GM23338 (cell line): Measurements from ENCODE around the gene MEGF10. TPM values are rescaled to one million over a fixed set of nuclear protein-coding genes. Genes with fewer than 3 reads are reported as not detected.

Source experiments
- ATAC-seq: fragments of 200-7000 bp; cut with Tn5 transposase; 3 replicates; pipeline ENCODE4 v1.9.1; 2020
- DNase-seq: peaks from one replicate; pipeline ENCODE4 v3.0.0-alpha.2; 2015; ENCODE audit warnings: low spot score
- H2AFZ ChIP-seq: fragments of 200-600 bp; sonication (generic); 2 replicates; pipeline ENCODE4 v1.8.0; 2016; ENCODE audit warnings: antibody characterized with exemption, mild to moderate bottlenecking, moderate library complexity
- H3F3A ChIP-seq: fragments of 200-600 bp; sonication (generic); replicated peaks from 2 replicates; pipeline ENCODE4 v1.8.0; 2017; ENCODE audit warnings: antibody characterized with exemption, mixed run types, low read depth
- H3K27ac ChIP-seq: fragments of 200-600 bp; sonication (generic); 2 replicates; pipeline ENCODE4 v1.6.1; 2016; ENCODE audit warnings: low read depth
- H3K27me3 ChIP-seq: fragments of 200-600 bp; sonication (generic); 2 replicates; pipeline ENCODE4 v1.8.0; 2016; ENCODE audit warnings: mild to moderate bottlenecking, mixed run types, moderate library complexity; ENCODE audit not compliant: insufficient read depth
- H3K36me3 ChIP-seq: fragments of 200-600 bp; sonication (generic); 2 replicates; pipeline ENCODE4 v1.8.0; 2016; ENCODE audit warnings: mild to moderate bottlenecking; ENCODE audit not compliant: insufficient read depth
- H3K4me1 ChIP-seq: fragments of 200-600 bp; sonication (generic); 2 replicates; pipeline ENCODE4 v1.8.0; 2016; ENCODE audit warnings: mild to moderate bottlenecking, moderate library complexity; ENCODE audit not compliant: insufficient read depth
- H3K4me2 ChIP-seq: fragments of 200-600 bp; sonication (generic); 2 replicates; pipeline ENCODE4 v1.7.1; 2017; ENCODE audit warnings: mixed run types
- H3K4me3 ChIP-seq: fragments of 200-600 bp; sonication (generic); 2 replicates; pipeline ENCODE4 v1.6.1; 2016; ENCODE audit warnings: mixed run types
- H3K79me2 ChIP-seq: fragments of 200-600 bp; sonication (generic); replicated peaks from 2 replicates; pipeline ENCODE4 v1.8.0; 2017; ENCODE audit warnings: mild to moderate bottlenecking; ENCODE audit not compliant: insufficient read depth
- H3K9me2 ChIP-seq: fragments of 200-600 bp; sonication (generic); 2 replicates; pipeline ENCODE4 v1.8.0; 2017; ENCODE audit not compliant: insufficient read depth
- H4K20me1 ChIP-seq: fragments of 200-600 bp; sonication (generic); replicated peaks from 2 replicates; pipeline ENCODE4 v1.8.0; 2017; ENCODE audit warnings: mild to moderate bottlenecking; ENCODE audit not compliant: insufficient read depth
- H3K27ac Mint-ChIP-seq: 2 replicates; pipeline ENCODE4 v1.8.0; 2020; ENCODE audit warnings: inconsistent platforms, mild to moderate bottlenecking, moderate library complexity, mixed read lengths
- H3K27me3 Mint-ChIP-seq: 3 replicates; pipeline ENCODE4 v1.8.0; 2022; ENCODE audit warnings: low read depth, mild to moderate bottlenecking, moderate library complexity, mixed read lengths, inconsistent platforms; ENCODE audit not compliant: insufficient read depth, poor library complexity
- H3K36me3 Mint-ChIP-seq: 3 replicates; pipeline ENCODE4 v1.8.0; 2021; ENCODE audit warnings: low read depth, mild to moderate bottlenecking, inconsistent platforms, moderate library complexity, mixed read lengths
- H3K4me1 Mint-ChIP-seq: 3 replicates; pipeline ENCODE4 v1.8.0; 2020; ENCODE audit warnings: mild to moderate bottlenecking, inconsistent platforms, mixed read lengths
- H3K4me3 Mint-ChIP-seq: 3 replicates; pipeline ENCODE4 v1.8.0; 2021; ENCODE audit warnings: moderate library complexity, mild to moderate bottlenecking, inconsistent platforms, mixed read lengths
- H3K9me3 Mint-ChIP-seq: 3 replicates; pipeline ENCODE4 v1.8.0; 2020; ENCODE audit warnings: moderate library complexity, mild to moderate bottlenecking, inconsistent platforms, mixed read lengths
- CREB1 ChIP-seq: fragments of 250-450 bp; sonication (Bioruptor Pico); IDR thresholded peaks from 2 replicates; pipeline ENCODE4 v1.5.0; 2020; ENCODE audit warnings: low read depth, mild to moderate bottlenecking, moderate library complexity
- EZH2phosphoT487 ChIP-seq: fragments of 200-600 bp; sonication (generic); IDR thresholded peaks from one replicate; pipeline ENCODE4 v1.8.1; 2018; ENCODE audit warnings: antibody characterized with exemption; ENCODE audit not compliant: unreplicated experiment
- ZNF114 ChIP-seq: fragments of 250-450 bp; sonication (Bioruptor Pico); IDR thresholded peaks from 2 replicates; pipeline ENCODE4 v1.5.0; 2020; ENCODE audit warnings: mild to moderate bottlenecking, moderate library complexity
- ZNF331 ChIP-seq: fragments of 250-450 bp; sonication (Bioruptor Pico); IDR thresholded peaks from 2 replicates; pipeline ENCODE4 v1.5.0; 2020; ENCODE audit warnings: low read depth, mild to moderate bottlenecking, moderate library complexity
- ZNF462 ChIP-seq: fragments of 250-450 bp; sonication (Bioruptor Pico); IDR thresholded peaks from 2 replicates; pipeline ENCODE4 v1.5.0; 2020; ENCODE audit warnings: mild to moderate bottlenecking, moderate library complexity
- polyA plus RNA-seq: library from polyadenylated mRNA; unstranded; fragments of >200 nt; fragmentation: Nextera tagmentation; extraction: Ambion mirVana; gene quantifications from 2 replicates; pipeline ENCODE4 v1.2.1, GENCODE V29; 2016
- total RNA-seq: library from RNA; depleted of rRNA; stranded (reverse); fragments of >200 nt; shearing (Covaris generic); gene quantifications from 2 replicates; pipeline ENCODE4 v1.2.3, GENCODE V29; 2014
- TF ChIP-seq, protein P1 (sequence below), 2 experiments: fragments of 200-600 bp in 1 of 2; sonication (generic) in 1 of 2; conservative IDR thresholded peaks; 2 replicates each; pipeline versions ENCODE4 v1.5.1 to v1.6.1; 2016 to 2017; ENCODE audit warnings: antibody characterized with exemption in 2 of 2, low read depth in 2 of 2, mild to moderate bottlenecking in 2 of 2, moderate library complexity in 1 of 2

MEGF10 gene
- total and polyA plus RNA-seq, 2 experiments from 2014 or later: 4.5 to 28.3 TPM

DNA sequence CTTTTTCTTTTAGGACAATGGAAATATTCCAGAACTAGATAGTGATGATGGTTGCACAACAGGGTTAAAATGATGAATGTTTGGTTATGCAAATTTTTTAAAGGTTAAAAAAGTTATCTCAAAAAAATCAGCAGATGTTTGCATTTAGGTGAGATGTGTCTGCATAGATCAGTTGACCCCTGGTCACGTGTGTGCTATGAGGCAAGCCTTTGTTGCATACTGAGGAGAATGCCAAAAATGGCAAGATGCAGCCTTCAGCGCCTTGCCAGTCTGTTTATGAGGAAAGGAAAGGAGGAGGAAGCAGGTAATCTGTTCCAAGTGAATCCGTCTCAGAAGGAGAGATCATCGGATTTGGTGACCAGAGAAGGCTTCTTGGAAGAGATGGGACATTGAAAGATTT lies 11.9 kb downstream of the MEGF10 start (continued):
- TF ChIP-seq, protein P1, sequence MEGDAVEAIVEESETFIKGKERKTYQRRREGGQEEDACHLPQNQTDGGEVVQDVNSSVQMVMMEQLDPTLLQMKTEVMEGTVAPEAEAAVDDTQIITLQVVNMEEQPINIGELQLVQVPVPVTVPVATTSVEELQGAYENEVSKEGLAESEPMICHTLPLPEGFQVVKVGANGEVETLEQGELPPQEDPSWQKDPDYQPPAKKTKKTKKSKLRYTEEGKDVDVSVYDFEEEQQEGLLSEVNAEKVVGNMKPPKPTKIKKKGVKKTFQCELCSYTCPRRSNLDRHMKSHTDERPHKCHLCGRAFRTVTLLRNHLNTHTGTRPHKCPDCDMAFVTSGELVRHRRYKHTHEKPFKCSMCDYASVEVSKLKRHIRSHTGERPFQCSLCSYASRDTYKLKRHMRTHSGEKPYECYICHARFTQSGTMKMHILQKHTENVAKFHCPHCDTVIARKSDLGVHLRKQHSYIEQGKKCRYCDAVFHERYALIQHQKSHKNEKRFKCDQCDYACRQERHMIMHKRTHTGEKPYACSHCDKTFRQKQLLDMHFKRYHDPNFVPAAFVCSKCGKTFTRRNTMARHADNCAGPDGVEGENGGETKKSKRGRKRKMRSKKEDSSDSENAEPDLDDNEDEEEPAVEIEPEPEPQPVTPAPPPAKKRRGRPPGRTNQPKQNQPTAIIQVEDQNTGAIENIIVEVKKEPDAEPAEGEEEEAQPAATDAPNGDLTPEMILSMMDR (conservative IDR thresholded peaks at IDR 0.05; ENCODE audit: low read depth in 2 of 2): no peak
- TF ChIP-seq ZNF462 (CRISPR knock-in tag): no peak

DNA sequence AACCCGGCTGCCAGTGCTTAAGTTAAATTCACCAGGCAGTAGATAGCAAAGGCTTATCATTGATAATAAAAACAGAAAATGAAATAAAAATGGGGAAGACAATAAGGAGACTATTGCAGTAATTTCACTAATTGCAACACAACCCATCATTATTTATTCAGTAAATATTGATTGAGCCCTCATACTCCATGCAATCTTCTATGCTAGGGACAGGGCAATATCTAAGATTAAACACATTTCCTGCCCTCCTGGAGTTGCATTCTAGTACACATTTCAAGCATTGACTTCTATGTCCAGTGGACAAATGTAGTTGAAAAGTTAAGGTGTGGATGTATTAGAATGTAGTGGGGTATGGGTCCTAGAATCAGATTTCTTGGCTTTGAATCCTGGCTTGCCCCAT lies 12.8 kb downstream of the MEGF10 start:
- peaks cover 62% of the 10 kb centered on the region for H3K79me2 ChIP-seq
- TF ChIP-seq CREB1 (CRISPR knock-in tag) (no peak), EZH2phosphoT487 (no peak), ZNF331 (CRISPR knock-in tag) (no peak), ZNF462 (CRISPR knock-in tag) (no peak), ZNF114 (CRISPR knock-in tag) (no peak)

More for the DNA sequence above, 12.8 kb downstream of the MEGF10 start:
- Mint-ChIP-seq H3K27me3 (no peaks in the 10 kb centered on the region), H3K36me3 (peaks cover 10% of the 10 kb centered on the region), H3K9me3 (peaks cover 6% of the 10 kb centered on the region; the same call in 2 of the 3 replicates), H3K4me3 (no peak overlapping the region), H3K4me1 (peaks cover 68% of the 10 kb centered on the region), H3K27ac (no peak overlapping the region)
- Histone ChIP-seq H3K4me2 (no peak overlapping the region), H3K4me1 (peaks cover 39% of the 10 kb centered on the region), H3K36me3 (no peaks in the 10 kb centered on the region), H2AFZ (no peak overlapping the region), H3F3A (no peaks in the 10 kb centered on the region), H3K9me2 (0 out of 2 replicates have a peak, but pooled peaks cover 3% of the 10 kb centered on the region), H3K27me3 (no peaks in the 10 kb centered on the region), H3K27ac (no peak overlapping the region), H3K4me3 (no peak overlapping the region), H4K20me1 (no peaks in the 10 kb centered on the region)
- no peak for DNase-seq
- no peak for ATAC-seq
